Kidney epithelial cell (primary cell): ENCODE data around the gene RCL1. TPM values are rescaled to one million over a fixed set of nuclear protein-coding genes. Genes with fewer than 3 reads are reported as not detected.
"Not testable (repeated sequence)": the region's sequence is repeated elsewhere in the genome, so short reads cannot be mapped to it uniquely, and the experiment has no call there.

Experiments
- DNase-seq: peaks from one replicate; pipeline ENCODE4 v3.0.0-alpha.2; 2010; ENCODE audit warnings: low read depth
- H3K27me3 ChIP-seq: 2 replicates; pipeline ENCODE4 v1.6.0; 2011; ENCODE audit warnings: low read length; ENCODE audit not compliant: control insufficient read depth, insufficient read depth
- H3K36me3 ChIP-seq: 2 replicates; pipeline ENCODE4 v1.5.1; 2011; ENCODE audit warnings: low read length; ENCODE audit not compliant: control insufficient read depth, insufficient read depth
- H3K4me3 ChIP-seq: 2 replicates; pipeline ENCODE4 v1.5.1; 2011; ENCODE audit warnings: low read depth, mild to moderate bottlenecking, control low read depth, low read length
- total RNA-seq: library from RNA; depleted of rRNA; stranded (reverse); fragments of >200 nt; gene quantifications from 2 replicates; pipeline ENCODE4 v1.2.3, GENCODE V29; 2015
- TF ChIP-seq, protein P1 (sequence below): IDR thresholded peaks from 2 replicates; pipeline ENCODE4 v1.5.1; 2011; ENCODE audit warnings: mild to moderate bottlenecking, moderate library complexity, low read length, control low read depth, inconsistent platforms; ENCODE audit not compliant: insufficient read depth, poor library complexity, severe bottlenecking

The RCL1 gene
- total RNA-seq, 1 donor from 2014 or later, result 24.4 TPM

DNA sequence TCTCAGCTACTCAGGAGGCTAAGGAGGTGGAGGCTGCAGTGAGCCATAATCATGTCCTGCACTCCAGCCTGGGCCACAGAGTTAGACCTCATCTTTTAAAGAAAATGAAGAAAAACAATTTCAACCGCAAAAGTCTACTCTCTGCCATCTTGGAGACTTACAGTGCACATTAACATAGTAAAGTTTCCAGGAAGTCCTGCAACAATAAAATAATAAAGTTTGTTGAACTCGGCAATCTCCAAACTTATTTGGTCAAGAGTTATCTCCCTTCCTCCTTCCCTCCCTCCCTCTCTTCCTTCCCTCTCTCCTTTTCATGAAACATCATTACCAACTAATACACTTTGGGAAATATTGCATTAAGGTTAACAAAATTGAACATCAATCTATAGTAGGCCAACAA lies 98.2 kb downstream of the RCL1 start:
- no peak for DNase-seq
- Histone ChIP-seq H3K4me3 (no peak overlapping the region), H3K27me3 (no peaks in the 10 kb centered on the region), H3K36me3 (no peaks in the 10 kb centered on the region)
- TF ChIP-seq, protein P1, sequence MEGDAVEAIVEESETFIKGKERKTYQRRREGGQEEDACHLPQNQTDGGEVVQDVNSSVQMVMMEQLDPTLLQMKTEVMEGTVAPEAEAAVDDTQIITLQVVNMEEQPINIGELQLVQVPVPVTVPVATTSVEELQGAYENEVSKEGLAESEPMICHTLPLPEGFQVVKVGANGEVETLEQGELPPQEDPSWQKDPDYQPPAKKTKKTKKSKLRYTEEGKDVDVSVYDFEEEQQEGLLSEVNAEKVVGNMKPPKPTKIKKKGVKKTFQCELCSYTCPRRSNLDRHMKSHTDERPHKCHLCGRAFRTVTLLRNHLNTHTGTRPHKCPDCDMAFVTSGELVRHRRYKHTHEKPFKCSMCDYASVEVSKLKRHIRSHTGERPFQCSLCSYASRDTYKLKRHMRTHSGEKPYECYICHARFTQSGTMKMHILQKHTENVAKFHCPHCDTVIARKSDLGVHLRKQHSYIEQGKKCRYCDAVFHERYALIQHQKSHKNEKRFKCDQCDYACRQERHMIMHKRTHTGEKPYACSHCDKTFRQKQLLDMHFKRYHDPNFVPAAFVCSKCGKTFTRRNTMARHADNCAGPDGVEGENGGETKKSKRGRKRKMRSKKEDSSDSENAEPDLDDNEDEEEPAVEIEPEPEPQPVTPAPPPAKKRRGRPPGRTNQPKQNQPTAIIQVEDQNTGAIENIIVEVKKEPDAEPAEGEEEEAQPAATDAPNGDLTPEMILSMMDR, result no peak

DNA sequence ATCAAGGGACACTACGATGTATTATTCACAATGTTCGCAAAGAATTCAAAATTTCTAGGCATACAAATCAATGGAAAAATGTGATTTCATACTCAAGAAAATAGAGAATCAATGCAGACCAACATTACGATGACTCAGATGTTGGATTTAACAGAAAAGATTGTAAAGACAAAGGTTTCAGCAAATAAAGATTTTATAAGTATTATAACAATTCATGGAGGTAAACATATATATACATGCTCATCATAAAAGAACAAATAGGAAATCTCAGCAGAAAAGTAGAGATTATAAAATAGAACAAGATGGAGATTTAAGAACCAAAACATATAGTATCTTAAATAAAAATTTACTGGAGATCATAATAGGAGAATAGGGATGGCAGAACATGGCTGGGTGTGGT lies 98.9 kb downstream of the RCL1 start:
- no peak for DNase-seq
- Histone ChIP-seq H3K4me3 (no peak overlapping the region), H3K36me3 (no peaks in the 10 kb centered on the region), H3K27me3 (no peaks in the 10 kb centered on the region)
- TF ChIP-seq, protein P1, result no peak

DNA sequence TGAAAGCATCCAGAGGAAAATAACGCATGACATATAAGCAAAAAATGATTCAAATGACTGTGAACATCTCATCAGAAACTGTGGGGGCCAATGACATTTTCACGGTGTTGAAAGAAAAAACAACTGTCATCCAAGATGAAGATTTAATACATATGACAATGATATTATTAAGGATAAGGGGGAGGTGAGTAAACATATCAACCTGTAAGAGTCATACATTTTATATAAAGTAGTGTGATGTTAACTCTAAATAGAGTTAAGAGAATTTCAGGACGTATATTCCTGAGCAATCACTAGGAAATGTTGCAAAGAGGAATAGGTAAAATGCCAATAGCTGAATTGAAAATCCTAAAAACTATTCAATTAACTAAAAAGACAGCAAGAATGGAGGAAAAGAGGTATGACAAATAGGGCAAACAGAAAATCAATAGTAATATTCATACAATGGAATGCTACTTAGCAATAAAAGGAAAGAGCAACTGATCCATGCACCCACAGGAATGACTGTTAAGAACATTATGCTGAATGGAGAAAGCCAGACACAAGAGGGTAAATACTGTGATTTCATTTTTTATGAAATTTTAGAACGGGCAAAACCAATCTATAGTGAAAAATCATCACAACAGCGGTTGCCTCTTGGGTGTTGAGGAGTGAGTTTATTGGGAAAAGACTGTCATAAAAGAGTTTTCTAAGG lies 99.9 kb downstream of the RCL1 start:
- TF ChIP-seq, protein P1, result no peak
- H3K27me3 ChIP-seq, result no peaks in the 10 kb centered on the region
- H3K4me3 ChIP-seq, result no peak overlapping the region
- DNase-seq, result no peak
- H3K36me3 ChIP-seq, result no peaks in the 10 kb centered on the region

DNA sequence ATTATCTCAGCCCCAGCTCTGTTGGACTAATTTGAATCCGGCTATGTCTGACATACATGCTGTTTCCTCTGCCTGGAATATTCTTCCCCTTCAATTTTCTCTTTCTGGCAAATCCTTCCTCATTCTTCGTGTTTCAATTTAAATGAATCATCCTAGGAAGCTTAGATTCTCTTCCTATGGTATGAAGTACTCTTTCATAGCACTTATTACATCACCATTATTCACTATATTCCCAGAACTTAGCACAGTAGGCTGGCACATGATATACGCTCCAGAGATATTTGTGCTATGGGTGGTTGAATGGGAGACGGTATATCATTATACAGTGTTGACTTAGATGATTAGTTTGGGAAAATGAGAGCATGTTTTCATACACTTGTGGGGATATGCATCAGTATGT lies 101.3 kb downstream of the RCL1 start:
- DNase-seq, result no peak

DNA sequence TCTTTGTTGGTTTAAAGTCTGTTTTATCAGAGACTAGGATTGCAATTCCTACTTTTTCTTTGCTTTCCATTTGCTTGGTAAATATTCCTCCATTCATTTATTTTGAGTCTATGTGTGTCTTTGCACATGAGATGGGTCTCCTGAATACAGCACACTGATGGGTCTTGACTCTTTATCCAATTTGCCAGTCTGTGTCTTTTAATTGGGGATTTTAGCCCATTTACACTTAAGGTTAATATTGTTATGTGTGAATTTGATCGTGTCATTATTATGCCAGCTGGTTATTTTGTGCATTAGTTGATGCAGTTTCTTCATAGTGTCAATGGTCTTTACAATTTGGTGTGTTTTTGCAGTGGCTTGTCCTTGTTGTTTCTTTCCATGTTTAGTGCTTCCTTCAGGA lies 107.1 kb downstream of the RCL1 start:
- DNase-seq, H3K36me3 ChIP-seq, H3K27me3 ChIP-seq, H3K4me3 ChIP-seq: not testable (repeated sequence)

More for the DNA sequence above, 101.3 kb downstream of the RCL1 start:
- H3K36me3 ChIP-seq, result no peaks in the 10 kb centered on the region
- no peaks in the 10 kb centered on the region for H3K27me3 ChIP-seq
- TF ChIP-seq, protein P1, result no peak
- H3K4me3 ChIP-seq, result no peak overlapping the region

DNA sequence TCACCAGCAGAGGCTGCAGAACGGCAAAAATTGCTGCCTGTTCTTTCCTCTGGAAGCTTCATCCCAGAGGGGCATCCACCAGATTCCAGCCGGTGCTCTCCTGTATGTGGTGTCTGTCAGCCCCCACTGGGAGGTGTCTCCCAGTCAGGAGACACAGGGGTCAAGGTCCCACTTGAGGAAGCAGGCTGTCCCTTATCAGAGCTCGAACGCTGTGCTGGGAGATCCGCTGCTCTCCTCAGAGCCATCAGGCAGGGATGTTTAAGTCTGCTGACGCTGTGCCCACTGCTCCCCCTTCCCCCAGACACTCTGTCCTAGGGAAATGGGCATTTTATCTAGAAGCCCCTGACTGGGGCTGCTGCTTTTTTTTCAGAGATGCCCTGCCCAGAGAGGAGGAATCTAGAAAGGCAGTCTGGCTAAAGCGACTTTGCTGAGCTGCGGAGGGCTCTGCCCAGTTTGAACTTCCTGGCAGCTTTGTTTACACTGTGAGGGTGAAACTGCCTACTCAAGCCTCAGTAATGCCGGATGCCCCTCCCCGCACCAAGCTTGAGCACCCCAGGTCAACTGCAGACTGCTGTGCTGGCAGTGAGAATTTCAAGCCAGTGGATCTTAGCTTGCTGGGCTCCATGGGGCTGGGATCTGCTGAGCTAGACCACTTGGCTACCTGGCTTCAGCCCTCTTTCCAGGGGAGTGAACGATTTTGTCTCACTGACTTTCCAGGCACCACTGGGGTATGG lies 108.8 kb downstream of the RCL1 start:
- H3K4me3 ChIP-seq, DNase-seq, H3K36me3 ChIP-seq, H3K27me3 ChIP-seq: not testable (repeated sequence)

DNA sequence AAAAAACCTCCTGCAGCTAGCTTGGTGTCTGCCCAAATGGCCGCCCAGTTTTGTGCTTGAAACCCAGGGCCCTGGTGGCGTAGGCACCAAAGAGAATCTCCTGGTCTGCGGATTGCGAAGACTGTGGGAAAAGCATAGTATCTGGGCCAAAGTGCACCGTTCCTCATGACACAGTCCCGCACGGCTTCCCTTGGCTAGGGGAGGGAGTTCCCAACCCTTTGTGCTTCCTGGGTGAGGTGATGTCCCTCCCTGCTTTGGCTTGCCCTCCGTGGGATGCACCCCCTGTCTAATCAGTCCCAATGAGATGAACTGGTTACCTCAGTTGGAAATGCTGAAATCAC lies 109.4 kb downstream of the RCL1 start:
- TF ChIP-seq, protein P1, result no peak
- Histone ChIP-seq H3K4me3 (no peak overlapping the region), H3K27me3 (no peaks in the 10 kb centered on the region), H3K36me3 (no peaks in the 10 kb centered on the region)
- no peak for DNase-seq
